Measurements from ENCODE around the gene CCL20.

- TF ChIP-seq CTCF (IDR thresholded peaks at IDR 0.05) (peak; percentile 79 to 93 (median 90)), POLR2A (IDR thresholded peaks at IDR 0.05) (no peak)
Measured at GRCh38 chr2:227766373-227766883, 47.2 kb upstream of the CCL20 start.

Measured in adrenal gland (tissue), 5 donors.